Trophoblast cell (in vitro differentiated cells and primary cell): ENCODE results near the gene EIF2AK3.

Source experiments
- DNase-seq, 2 donors: peaks; one replicate each; pipeline ENCODE4 v3.0.0-alpha.2; 2016
- H2AFZ ChIP-seq: 2 replicates; pipeline ENCODE4 v1.6.1; 2013; ENCODE audit warnings: low read length, moderate library complexity, mild to moderate bottlenecking; ENCODE audit not compliant: insufficient read depth, poor library complexity
- H2AK5ac ChIP-seq: 2 replicates; pipeline ENCODE4 v1.6.1; 2013; ENCODE audit warnings: mild to moderate bottlenecking, low read length
- H2BK120ac ChIP-seq: 2 replicates; pipeline ENCODE4 v1.6.1; 2013; ENCODE audit warnings: low read length, mild to moderate bottlenecking, moderate library complexity; ENCODE audit not compliant: insufficient read depth, poor library complexity
- H2BK12ac ChIP-seq: 2 replicates; pipeline ENCODE4 v1.6.1; 2013; ENCODE audit warnings: mild to moderate bottlenecking, low read length, moderate library complexity
- H2BK5ac ChIP-seq: 2 replicates; pipeline ENCODE4 v1.6.1; 2013; ENCODE audit warnings: low read length, low read depth, moderate library complexity, mild to moderate bottlenecking; ENCODE audit not compliant: poor library complexity
- H3K14ac ChIP-seq: 2 replicates; pipeline ENCODE4 v1.6.1; 2013; ENCODE audit warnings: mild to moderate bottlenecking, low read length
- H3K18ac ChIP-seq: 2 replicates; pipeline ENCODE4 v1.6.1; 2013; ENCODE audit warnings: mild to moderate bottlenecking, low read length
- H3K23ac ChIP-seq: 2 replicates; pipeline ENCODE4 v1.6.1; 2013; ENCODE audit warnings: low read length
- H3K27ac ChIP-seq: 2 replicates; pipeline ENCODE4 v1.5.1; 2013; ENCODE audit warnings: low read depth, mild to moderate bottlenecking, inconsistent platforms, low read length, moderate library complexity
- H3K27me3 ChIP-seq: 2 replicates; pipeline ENCODE4 v1.6.1; 2013; ENCODE audit warnings: inconsistent platforms, mild to moderate bottlenecking, low read length, moderate library complexity; ENCODE audit not compliant: insufficient read depth
- H3K36me3 ChIP-seq, 2 experiments: 1 replicate in 1 of 2; 2 replicates in 1 of 2; pipeline ENCODE4 v1.6.1; 2013; ENCODE audit warnings: low read length in 2 of 2, mild to moderate bottlenecking in 2 of 2, moderate library complexity in 1 of 2; ENCODE audit not compliant: insufficient read depth in 2 of 2, control insufficient read depth in 1 of 2
- H3K4ac ChIP-seq: 2 replicates; pipeline ENCODE4 v1.6.1; 2013; ENCODE audit warnings: low read depth, mild to moderate bottlenecking, low read length, moderate library complexity
- H3K4me1 ChIP-seq, 2 experiments: 1 replicate in 1 of 2; 2 replicates in 1 of 2; pipeline ENCODE4 v1.6.1; 2013; ENCODE audit warnings: low read length in 2 of 2, mild to moderate bottlenecking in 2 of 2, moderate library complexity in 1 of 2; ENCODE audit not compliant: insufficient read depth in 2 of 2, control insufficient read depth in 1 of 2
- H3K4me2 ChIP-seq: 2 replicates; pipeline ENCODE4 v1.6.1; 2013; ENCODE audit warnings: inconsistent platforms, mild to moderate bottlenecking, low read length, moderate library complexity
- H3K4me3 ChIP-seq: 2 replicates; pipeline ENCODE4 v1.5.1; 2013; ENCODE audit warnings: mild to moderate bottlenecking, low read depth, low read length, inconsistent platforms
- H3K79me1 ChIP-seq: one replicate; pipeline ENCODE4 v1.6.1; 2013; ENCODE audit warnings: low read length
- H3K79me2 ChIP-seq: 2 replicates; pipeline ENCODE4 v1.6.1; 2013; ENCODE audit warnings: low read length, mild to moderate bottlenecking; ENCODE audit not compliant: control insufficient read depth, insufficient read depth, poor library complexity
- H3K9ac ChIP-seq: 2 replicates; pipeline ENCODE4 v1.6.1; 2013; ENCODE audit warnings: mild to moderate bottlenecking, low read length
- H3K9me3 ChIP-seq: 2 replicates; pipeline ENCODE4 v1.6.1; 2013; ENCODE audit warnings: low read depth, mild to moderate bottlenecking, control low read depth, inconsistent platforms, low read length; ENCODE audit not compliant: insufficient read depth
- H4K12ac ChIP-seq: 2 replicates; pipeline ENCODE4 v1.6.1; 2013; ENCODE audit warnings: low read depth, mild to moderate bottlenecking, low read length, moderate library complexity
- H4K8ac ChIP-seq: 2 replicates; pipeline ENCODE4 v1.6.1; 2013; ENCODE audit warnings: low read depth, mild to moderate bottlenecking, low read length, moderate library complexity
- H4K91ac ChIP-seq: one replicate; pipeline ENCODE4 v1.6.1; 2013; ENCODE audit warnings: low read depth, mild to moderate bottlenecking, low read length, moderate library complexity
- WGBS: extraction: QIAGEN DNeasy Blood & Tissue Kit; methylation state at CpG from one replicate; pipeline ENCODE4 v1.1.7; 2013; ENCODE audit warnings: missing lambda C conversion rate; ENCODE audit not compliant: insufficient read length, insufficient coverage; ENCODE audit errors: extremely low coverage; 5-methylcytosine and 5-hydroxymethylcytosine counted together

Gene EIF2AK3

DNA sequence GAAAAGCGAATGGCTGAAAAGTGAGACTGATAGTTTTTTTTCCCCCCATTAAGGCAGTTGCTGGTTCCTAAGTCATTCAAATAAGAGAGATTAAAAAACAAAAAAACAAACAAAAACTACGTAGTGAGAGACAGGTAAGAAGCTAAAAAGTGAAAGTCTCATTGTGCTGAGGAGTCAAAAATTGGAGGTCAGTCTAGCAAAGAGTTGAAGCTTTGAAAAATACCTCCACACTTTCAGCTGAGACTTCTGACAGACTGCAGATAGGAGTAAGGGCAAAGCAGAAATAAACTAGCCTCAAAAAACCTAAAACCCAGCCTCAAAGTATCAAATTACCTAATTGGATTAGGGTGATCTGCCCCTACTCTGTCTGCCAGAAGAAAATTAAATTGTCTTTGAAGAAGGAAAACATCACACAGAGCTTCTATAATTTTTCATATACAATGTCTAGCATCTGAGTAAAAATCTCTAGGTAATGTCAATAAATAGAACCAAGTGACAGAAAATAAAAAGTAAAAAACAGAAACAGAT lies 10.9 kb upstream of the EIF2AK3 start:
- Histone ChIP-seq H4K8ac (no peak overlapping the region), H3K18ac (no peak overlapping the region), H2AFZ (no peak overlapping the region), H3K4me3 (no peak overlapping the region), H3K27me3 (no peaks in the 10 kb centered on the region), H3K9ac (no peak overlapping the region), H2BK5ac (no peak overlapping the region), H4K12ac (no peak overlapping the region), H2BK12ac (no peak overlapping the region), H2AK5ac (no peak overlapping the region), H3K23ac (no peak overlapping the region), H3K4ac (no peak overlapping the region), H3K79me1 (no peaks in the 10 kb centered on the region), H3K9me3 (peaks cover 2% of the 10 kb centered on the region), H3K4me2 (no peak overlapping the region), H2BK120ac (no peak overlapping the region), H4K91ac (no peak overlapping the region), H3K4me1 (no peaks in the 10 kb centered on the region), H3K27ac (no peak overlapping the region), H3K79me2 (no peaks in the 10 kb centered on the region), H3K36me3 (no peaks in the 10 kb centered on the region), H3K14ac (no peak overlapping the region)
- no peak for DNase-seq
- WGBS = no CpG with 5 or more reads among the region's 2 CpGs

DNA sequence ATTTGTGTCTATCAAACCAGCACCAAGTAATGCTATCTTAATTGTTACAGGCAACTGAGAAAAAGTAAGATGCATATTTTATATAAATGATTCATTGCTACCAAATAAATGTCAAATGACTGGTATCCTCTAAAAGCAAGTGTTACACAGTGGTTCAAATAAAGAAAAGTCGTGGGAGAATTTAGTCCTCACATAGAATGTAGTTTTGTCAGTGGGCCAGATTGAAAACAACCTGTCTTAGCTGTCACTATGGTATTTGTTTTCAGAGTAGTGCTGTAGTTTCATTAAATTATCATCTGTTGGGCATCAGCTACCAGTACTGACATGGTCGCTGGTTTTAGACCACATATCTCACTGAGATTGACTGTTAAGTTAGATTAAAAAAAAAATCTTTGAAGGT lies 10.2 kb upstream of the EIF2AK3 start:
- Histone ChIP-seq H3K23ac (no peak overlapping the region), H3K79me1 (no peaks in the 10 kb centered on the region), H3K27me3 (no peaks in the 10 kb centered on the region), H2BK5ac (no peak overlapping the region), H3K4ac (no peak overlapping the region), H3K4me1 (no peaks in the 10 kb centered on the region), H3K4me3 (no peak overlapping the region), H4K8ac (no peak overlapping the region), H2BK120ac (no peak overlapping the region), H3K18ac (no peak overlapping the region), H3K36me3 (no peaks in the 10 kb centered on the region), H3K79me2 (no peaks in the 10 kb centered on the region), H4K91ac (no peak overlapping the region), H3K9ac (no peak overlapping the region), H3K14ac (no peak overlapping the region), H2AFZ (no peak overlapping the region), H2BK12ac (no peak overlapping the region), H3K9me3 (peaks cover 2% of the 10 kb centered on the region), H4K12ac (no peak overlapping the region), H2AK5ac (no peak overlapping the region), H3K4me2 (no peak overlapping the region), H3K27ac (no peak overlapping the region)
- DNase-seq = no peak
- WGBS = no CpG with 5 or more reads among the region's 2 CpGs

DNA sequence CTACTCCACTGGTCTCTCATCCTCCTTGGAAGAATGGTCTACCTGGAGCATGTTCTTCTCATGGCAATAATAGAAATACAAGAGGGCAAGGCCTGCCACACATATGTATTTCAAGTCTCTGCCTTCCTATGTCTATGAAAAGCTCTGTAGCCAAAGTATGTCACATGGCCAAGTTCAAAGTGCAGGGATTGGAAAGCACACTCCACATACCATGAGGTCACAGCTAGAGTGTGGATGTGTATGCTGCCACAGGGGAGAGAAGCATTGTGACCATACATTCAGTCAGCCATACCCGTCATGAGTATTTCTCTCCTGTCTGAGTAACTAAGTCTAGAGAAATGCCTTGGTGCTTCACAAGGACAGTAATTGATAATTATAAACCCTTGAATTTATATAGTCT lies 8.8 kb upstream of the EIF2AK3 start:
- Histone ChIP-seq H3K23ac (no peak overlapping the region), H3K18ac (no peak overlapping the region), H2AFZ (no peak overlapping the region), H3K27ac (no peak overlapping the region), H3K79me1 (no peaks in the 10 kb centered on the region), H3K27me3 (no peaks in the 10 kb centered on the region), H2AK5ac (no peak overlapping the region), H3K79me2 (no peaks in the 10 kb centered on the region), H4K91ac (no peak overlapping the region), H3K4me3 (no peak overlapping the region), H3K9me3 (peaks cover 2% of the 10 kb centered on the region), H3K36me3 (no peaks in the 10 kb centered on the region), H2BK12ac (no peak overlapping the region), H2BK5ac (no peak overlapping the region), H3K4me1 (no peaks in the 10 kb centered on the region), H3K4ac (no peak overlapping the region), H3K9ac (no peak overlapping the region), H4K12ac (no peak overlapping the region), H3K14ac (no peak overlapping the region), H2BK120ac (no peak overlapping the region), H4K8ac (no peak overlapping the region), H3K4me2 (no peak overlapping the region)
- no CpG with 5 or more reads among the region's 1 CpG for WGBS
- no peak for DNase-seq

DNA sequence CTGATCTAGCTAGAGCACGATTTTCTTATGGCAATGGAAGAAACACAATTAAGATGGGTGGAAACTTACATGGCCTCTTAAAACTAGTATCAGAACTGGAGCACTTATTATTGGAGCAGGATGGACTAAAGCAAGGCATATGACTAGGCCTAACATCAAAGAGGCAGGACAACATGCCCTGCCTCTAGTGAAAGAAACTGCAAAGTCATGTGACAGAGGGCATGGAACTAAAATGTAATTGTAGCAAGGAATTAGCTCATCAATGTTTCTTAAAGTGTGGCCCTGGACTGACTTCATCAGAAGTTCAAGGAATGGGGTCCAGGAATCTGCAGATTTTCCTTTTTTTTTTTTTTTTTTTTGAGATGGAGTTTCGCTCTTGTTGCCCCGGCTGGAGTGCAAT lies 5.3 kb upstream of the EIF2AK3 start:
- H3K9ac ChIP-seq = no peak overlapping the region
- H3K4ac ChIP-seq = no peak overlapping the region
- H3K23ac ChIP-seq = no peak overlapping the region
- H3K14ac ChIP-seq = no peak overlapping the region
- no peak overlapping the region for H3K4me2 ChIP-seq
- H3K36me3 ChIP-seq = no peaks in the 10 kb centered on the region
- DNase-seq = no peak
- H3K9me3 ChIP-seq = no peaks in the 10 kb centered on the region
- H2BK120ac ChIP-seq = no peak overlapping the region
- H2AK5ac ChIP-seq = no peak overlapping the region
- no peak overlapping the region for H2BK5ac ChIP-seq
- H4K12ac ChIP-seq = no peak overlapping the region
- H3K27me3 ChIP-seq = no peaks in the 10 kb centered on the region
- H4K8ac ChIP-seq = no peak overlapping the region
- H2AFZ ChIP-seq = no peak overlapping the region
- H3K79me2 ChIP-seq = peaks cover 4% of the 10 kb centered on the region
- H3K18ac ChIP-seq = no peak overlapping the region
- H3K27ac ChIP-seq = no peak overlapping the region
- WGBS = no CpG with 5 or more reads among the region's 3 CpGs
- H3K4me3 ChIP-seq = no peak overlapping the region
- H2BK12ac ChIP-seq = no peak overlapping the region
- peaks cover 7% of the 10 kb centered on the region for H3K79me1 ChIP-seq
- H4K91ac ChIP-seq = no peak overlapping the region
- H3K4me1 ChIP-seq = peaks cover 3% of the 10 kb centered on the region in 2 experiments
